AG08395 (cell line): ENCODE measurements around the gene GABRB1.

ENCODE experiments used
- DNase-seq: peaks from one replicate; pipeline ENCODE4 v3.0.0; 2012; ENCODE audit warnings: mixed read lengths, low spot score

GABRB1 gene

GRCh38 chr4:47471064-47471463 lies 439.7 kb downstream of the GABRB1 start:
- no peak for DNase-seq

- no peak for DNase-seq
Measured at GRCh38 chr4:47471591-47471990, 440.2 kb downstream of the GABRB1 start.

- no peak for DNase-seq
Measured at GRCh38 chr4:47473141-47473750, 441.9 kb downstream of the GABRB1 start.

- DNase-seq, result no peak
Measured at GRCh38 chr4:47474799-47475198, 443.4 kb downstream of the GABRB1 start.

- DNase-seq, result no peak
Measured at GRCh38 chr4:47475411-47475810, 444.0 kb downstream of the GABRB1 start.
